Right lobe of liver (tissue), 4 donors: Measurements from ENCODE around the gene BHLHE23.

Experiments used
- CTCF ChIP-seq, 4 donors: fragments of 200-600 bp in 3 of 4; fragments of 450-650 bp in 1 of 4; IDR thresholded peaks; one replicate each; pipeline versions ENCODE4 v1.5.1 to v1.8.0; 2016 to 2022; ENCODE audit warnings: antibody characterized with exemption in 4 of 4, mild to moderate bottlenecking in 2 of 4
- POLR2A ChIP-seq: fragments of 450-650 bp; IDR thresholded peaks from one replicate; pipeline ENCODE4 v1.6.1; 2017; ENCODE audit warnings: antibody characterized with exemption, mild to moderate bottlenecking
- donor health status: DM: no; HTN: no; CAD: no.
- donor health status: DM: no; HTN: no; CAD: no.
- donor health status: DM: no; HTN: yes; CAD: no.

- no peak for TF ChIP-seq POLR2A
- TF ChIP-seq CTCF (IDR thresholded peaks at IDR 0.05): no peak
Observed at GRCh38 chr20:63044605-63045004, 37.8 kb upstream of the BHLHE23 start.
